SH-SY5Y (cell line): ENCODE measurements around the gene COL4A3.
A peak's percentile ranks its signal among the peaks of the same experiment; 100 is the strongest.

Source experiments
- GATA2 ChIP-seq: IDR thresholded peaks from 2 replicates; pipeline ENCODE4 v1.6.1; 2011; ENCODE audit warnings: mild to moderate bottlenecking, low read depth, low read length
- GATA3 ChIP-seq: IDR thresholded peaks from 2 replicates; pipeline ENCODE4 v1.6.1; 2011; ENCODE audit warnings: low read depth, mild to moderate bottlenecking, low read length, moderate library complexity

COL4A3 gene

GRCh38 chr2:227214622-227215041 lies 50.2 kb downstream of the COL4A3 start:
- no peak for TF ChIP-seq GATA2
- no peak for TF ChIP-seq GATA3

GRCh38 chr2:227219312-227220105 lies 55.1 kb downstream of the COL4A3 start:
- TF ChIP-seq GATA2 (no peak), GATA3 (no peak)

GRCh38 chr2:227221120-227221519 lies 56.7 kb downstream of the COL4A3 start:
- no peak for TF ChIP-seq GATA2
- TF ChIP-seq GATA3, result no peak

- TF ChIP-seq GATA2 (no peak), GATA3 (no peak)
Measured at GRCh38 chr2:227222292-227222691, 57.9 kb downstream of the COL4A3 start.

GRCh38 chr2:227228061-227228667 lies 63.7 kb downstream of the COL4A3 start:
- TF ChIP-seq GATA2 (peak; percentile 80), GATA3 (no peak)

- TF ChIP-seq GATA3 (no peak), GATA2 (no peak)
Measured at GRCh38 chr2:227230151-227230550, 65.7 kb downstream of the COL4A3 start.

- no peak for TF ChIP-seq GATA3
- no peak for TF ChIP-seq GATA2
Measured at GRCh38 chr2:227234429-227234828, 70.0 kb downstream of the COL4A3 start.

GRCh38 chr2:227237786-227238185 lies 73.4 kb downstream of the COL4A3 start:
- TF ChIP-seq GATA2 (no peak), GATA3 (no peak)

GRCh38 chr2:227238238-227239237 lies 74.1 kb downstream of the COL4A3 start:
- TF ChIP-seq GATA2 (no peak), GATA3 (no peak)

GRCh38 chr2:227241005-227241404 lies 76.6 kb downstream of the COL4A3 start:
- TF ChIP-seq GATA3 (no peak), GATA2 (no peak)

- TF ChIP-seq GATA3 (no peak), GATA2 (no peak)
Measured at GRCh38 chr2:227248876-227249275, 84.5 kb downstream of the COL4A3 start.

GRCh38 chr2:227252831-227253230 lies 88.4 kb downstream of the COL4A3 start:
- no peak for TF ChIP-seq GATA3
- TF ChIP-seq GATA2, result no peak

GRCh38 chr2:227256605-227257004 lies 92.2 kb downstream of the COL4A3 start:
- TF ChIP-seq GATA2 (no peak), GATA3 (no peak)

GRCh38 chr2:227257820-227258219 lies 93.4 kb downstream of the COL4A3 start:
- TF ChIP-seq GATA2 (no peak), GATA3 (no peak)
